Medulla oblongata (tissue), 1 donor: Measurements from ENCODE around the gene FAM53A.
A peak's percentile ranks its signal among the peaks of the same experiment; 100 is the strongest.

ENCODE experiments used
- DNase-seq: peaks from one replicate; pipeline ENCODE4 v3.0.0-alpha.2; 2015; ENCODE audit errors: extremely low spot score

The FAM53A gene

GRCh38 chr4:1683736-1684505 lies at the start of gene FAM53A:
FAM53A (minus strand) TSS chr4:1684313; CDS start chr4:1668741, 15,572 bp downstream.
- peak; percentile 85 for DNase-seq

GRCh38 chr4:1732911-1733310 lies 48.8 kb upstream of the FAM53A start:
- no peak for DNase-seq

- no peak for DNase-seq
Measured at GRCh38 chr4:1731180-1731579, 47.1 kb upstream of the FAM53A start.

GRCh38 chr4:1730532-1731135 lies 46.5 kb upstream of the FAM53A start:
- DNase-seq: no peak

GRCh38 chr4:1728061-1728980 lies 44.2 kb upstream of the FAM53A start:
- no peak for DNase-seq

GRCh38 chr4:1727117-1728031 lies 43.3 kb upstream of the FAM53A start:
- peak; percentile 28 for DNase-seq

GRCh38 chr4:1726146-1726934 lies 42.2 kb upstream of the FAM53A start:
- peak; percentile 95 for DNase-seq

- no peak for DNase-seq
Measured at GRCh38 chr4:1725521-1725920, 41.4 kb upstream of the FAM53A start.

- no peak for DNase-seq
Measured at GRCh38 chr4:1723131-1723801, 39.2 kb upstream of the FAM53A start.

GRCh38 chr4:1722551-1723118 lies 38.5 kb upstream of the FAM53A start:
- DNase-seq: no peak

GRCh38 chr4:1721666-1722550 lies 37.8 kb upstream of the FAM53A start:
- DNase-seq: no peak

- DNase-seq: peak; percentile 96
Measured at GRCh38 chr4:1721003-1721665, 37.0 kb upstream of the FAM53A start, which contains the start of the genes TACC3 and TMEM129. TACC3 (plus strand) TSS chr4:1721521; CDS start chr4:1723422, 1,901 bp downstream. TMEM129 (minus strand) TSS chr4:1721323; CDS start chr4:1720837, 486 bp downstream.

- DNase-seq: peak; percentile 33
Measured at GRCh38 chr4:1720163-1720983, 36.3 kb upstream of the FAM53A start.

GRCh38 chr4:1718095-1718850 lies 34.2 kb upstream of the FAM53A start:
- no peak for DNase-seq

GRCh38 chr4:1717129-1718094 lies 33.3 kb upstream of the FAM53A start:
- DNase-seq: no peak
